ENCODE measurements around the gene HNRNPM. TPM values are rescaled to one million over a fixed set of nuclear protein-coding genes. Genes with fewer than 3 reads are reported as not detected.
A peak's percentile ranks its signal among the peaks of the same experiment; 100 is the strongest.

The HNRNPM gene
- total and polyA plus RNA-seq, 2 experiments from 2014 or later: 79.1 to 246 TPM

DNA sequence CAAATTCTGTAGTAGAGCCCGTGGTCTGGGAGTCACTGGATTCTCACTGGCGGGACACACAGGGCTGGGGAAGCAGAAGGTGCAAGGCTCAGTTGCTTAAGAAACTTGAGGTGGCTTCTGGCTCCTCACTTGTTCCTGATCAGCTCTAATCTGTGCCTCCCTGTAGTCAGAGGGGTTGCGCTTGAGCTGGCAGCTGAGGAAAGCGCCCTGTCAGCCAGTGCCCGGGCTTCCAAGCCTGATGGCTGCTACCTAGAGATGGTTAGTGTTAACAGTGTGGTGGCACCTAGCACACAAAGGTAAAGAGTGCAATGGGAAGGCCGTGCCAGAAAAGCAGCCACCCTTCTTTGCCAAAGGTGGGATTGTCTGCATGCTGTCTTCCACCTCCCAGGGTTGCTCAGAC is 8.8 kb downstream of the HNRNPM start:
- no peak for DNase-seq (ENCODE audit: low read depth in 1 of 2, low spot score in 1 of 2)
- H3K36me3 ChIP-seq: peaks cover 12% of the 10 kb centered on the region
- H3K4me3 ChIP-seq: no peak overlapping the region
- H3K27me3 ChIP-seq: no peaks in the 10 kb centered on the region
- TF ChIP-seq, protein P1, sequence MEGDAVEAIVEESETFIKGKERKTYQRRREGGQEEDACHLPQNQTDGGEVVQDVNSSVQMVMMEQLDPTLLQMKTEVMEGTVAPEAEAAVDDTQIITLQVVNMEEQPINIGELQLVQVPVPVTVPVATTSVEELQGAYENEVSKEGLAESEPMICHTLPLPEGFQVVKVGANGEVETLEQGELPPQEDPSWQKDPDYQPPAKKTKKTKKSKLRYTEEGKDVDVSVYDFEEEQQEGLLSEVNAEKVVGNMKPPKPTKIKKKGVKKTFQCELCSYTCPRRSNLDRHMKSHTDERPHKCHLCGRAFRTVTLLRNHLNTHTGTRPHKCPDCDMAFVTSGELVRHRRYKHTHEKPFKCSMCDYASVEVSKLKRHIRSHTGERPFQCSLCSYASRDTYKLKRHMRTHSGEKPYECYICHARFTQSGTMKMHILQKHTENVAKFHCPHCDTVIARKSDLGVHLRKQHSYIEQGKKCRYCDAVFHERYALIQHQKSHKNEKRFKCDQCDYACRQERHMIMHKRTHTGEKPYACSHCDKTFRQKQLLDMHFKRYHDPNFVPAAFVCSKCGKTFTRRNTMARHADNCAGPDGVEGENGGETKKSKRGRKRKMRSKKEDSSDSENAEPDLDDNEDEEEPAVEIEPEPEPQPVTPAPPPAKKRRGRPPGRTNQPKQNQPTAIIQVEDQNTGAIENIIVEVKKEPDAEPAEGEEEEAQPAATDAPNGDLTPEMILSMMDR (IDR thresholded peaks at IDR 0.05; ENCODE audit: low read depth, low read length): no peak
- peak overlapping the region; percentile 57 for H3K27ac ChIP-seq
- H3K9me3 ChIP-seq (ENCODE audit: low read depth): no peaks in the 10 kb centered on the region
- H3K4me1 ChIP-seq (ENCODE audit: low read depth): peaks cover 17% of the 10 kb centered on the region

DNA sequence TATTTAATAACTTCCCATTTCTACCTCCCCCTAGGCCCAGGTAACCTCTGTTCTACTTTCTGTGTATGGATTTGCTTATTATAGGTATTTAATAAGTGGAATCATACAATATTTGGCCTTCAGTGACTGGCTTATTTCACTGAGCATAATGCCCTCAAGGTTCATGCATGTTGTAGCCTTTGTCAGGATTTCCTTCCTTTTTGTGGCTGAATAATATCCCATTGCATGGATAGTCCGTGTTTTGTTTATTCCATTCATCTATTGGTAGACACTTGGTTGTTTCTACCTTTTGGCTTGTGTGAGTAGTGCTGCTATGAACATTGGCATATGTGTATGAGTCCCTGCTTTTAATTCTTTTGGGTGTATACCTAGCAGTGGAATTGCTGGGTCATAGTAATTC is 9.4 kb downstream of the HNRNPM start:
- TF ChIP-seq, protein P1 (IDR thresholded peaks at IDR 0.05; ENCODE audit: low read depth, low read length): no peak
- Histone ChIP-seq H3K4me3 (no peak overlapping the region), H3K9me3 (ENCODE audit: low read depth) (no peaks in the 10 kb centered on the region), H3K27ac (no peak overlapping the region), H3K27me3 (no peaks in the 10 kb centered on the region), H3K4me1 (ENCODE audit: low read depth) (peaks cover 16% of the 10 kb centered on the region), H3K36me3 (peaks cover 12% of the 10 kb centered on the region)
- DNase-seq (ENCODE audit: low read depth in 1 of 2, low spot score in 1 of 2): no peak

DNA sequence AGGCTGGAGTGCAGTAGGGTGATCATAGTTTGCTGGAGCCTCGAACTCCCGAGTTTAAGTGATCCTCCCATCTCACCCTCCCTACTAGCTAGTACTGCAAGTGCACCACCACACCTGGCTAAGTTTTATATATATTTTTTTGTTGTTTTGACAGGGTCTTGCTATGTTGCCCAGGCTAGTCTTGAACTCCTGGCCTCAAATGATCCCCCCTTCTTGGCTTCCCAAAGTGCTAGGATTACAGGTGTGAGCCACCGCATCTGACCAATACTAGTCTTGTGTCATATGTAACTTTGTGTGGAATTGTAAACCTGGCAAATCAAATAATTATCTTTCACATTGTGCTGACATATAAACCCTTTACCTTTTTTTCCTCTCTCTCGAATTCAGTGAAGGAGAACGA is 10.2 kb downstream of the HNRNPM start:
- Histone ChIP-seq H3K9me3 (ENCODE audit: low read depth) (no peaks in the 10 kb centered on the region), H3K4me3 (no peak overlapping the region), H3K27me3 (no peaks in the 10 kb centered on the region), H3K36me3 (peaks cover 12% of the 10 kb centered on the region), H3K27ac (no peak overlapping the region), H3K4me1 (ENCODE audit: low read depth) (peaks cover 24% of the 10 kb centered on the region)
- TF ChIP-seq, protein P1 (IDR thresholded peaks at IDR 0.05; ENCODE audit: low read depth, low read length): no peak
- DNase-seq (ENCODE audit: low read depth in 1 of 2, low spot score in 1 of 2): no peak

DNA sequence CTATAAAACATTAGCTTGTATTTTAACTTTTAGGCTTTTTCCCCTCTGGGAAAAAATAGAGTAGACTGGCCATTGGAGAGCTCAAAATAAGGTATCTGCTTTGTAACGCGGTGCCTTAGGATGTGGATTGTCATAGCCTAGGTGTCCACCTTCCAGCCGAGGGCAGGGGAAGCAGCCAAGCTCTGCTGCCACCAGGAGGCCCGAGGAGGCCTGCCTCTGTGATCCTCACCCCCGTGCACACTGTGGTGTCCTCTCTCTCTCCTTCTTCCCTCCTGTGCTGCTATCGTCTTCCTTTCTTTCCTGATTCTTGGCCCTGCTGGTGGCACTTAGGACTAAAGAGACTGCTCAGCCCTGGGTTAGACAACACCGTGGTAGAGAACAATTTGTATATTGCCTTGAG is 11.3 kb downstream of the HNRNPM start:
- peak overlapping the region; percentile 25 for H3K27ac ChIP-seq
- H3K27me3 ChIP-seq: no peaks in the 10 kb centered on the region
- no peaks in the 10 kb centered on the region for H3K9me3 ChIP-seq (ENCODE audit: low read depth)
- DNase-seq (ENCODE audit: low read depth in 1 of 2, low spot score in 1 of 2): no peak
- no peak overlapping the region for H3K4me3 ChIP-seq
- TF ChIP-seq, protein P1 (IDR thresholded peaks at IDR 0.05; ENCODE audit: low read depth, low read length): peak; percentile 23
- peaks cover 12% of the 10 kb centered on the region for H3K36me3 ChIP-seq
- peaks cover 35% of the 10 kb centered on the region for H3K4me1 ChIP-seq (ENCODE audit: low read depth)

DNA sequence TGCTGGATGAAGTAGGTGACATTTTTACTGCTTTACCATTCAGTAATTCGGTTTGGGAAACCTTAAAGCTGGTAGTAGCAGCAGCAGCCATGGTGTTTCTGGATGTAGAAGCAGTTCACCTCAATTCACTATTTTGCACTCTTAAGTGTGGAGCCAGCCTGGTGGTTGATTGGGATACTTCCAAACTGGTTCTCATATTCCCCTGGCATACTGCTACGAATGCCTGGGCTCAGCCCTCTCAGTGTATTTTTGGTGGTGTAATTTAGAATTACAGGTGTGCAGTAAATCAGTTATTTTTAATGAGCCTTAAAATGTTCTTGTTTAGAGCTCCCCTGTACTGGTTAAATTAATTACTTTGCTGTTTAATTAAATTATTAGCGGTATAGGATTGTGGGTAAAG is 12.4 kb downstream of the HNRNPM start:
- Histone ChIP-seq H3K4me3 (no peak overlapping the region), H3K9me3 (ENCODE audit: low read depth) (no peaks in the 10 kb centered on the region), H3K36me3 (peaks cover 11% of the 10 kb centered on the region), H3K27me3 (no peaks in the 10 kb centered on the region), H3K27ac (peak overlapping the region; percentile 57), H3K4me1 (ENCODE audit: low read depth) (peaks cover 42% of the 10 kb centered on the region)
- no peak for DNase-seq (ENCODE audit: low read depth in 1 of 2, low spot score in 1 of 2)
- TF ChIP-seq, protein P1 (IDR thresholded peaks at IDR 0.05; ENCODE audit: low read depth, low read length): no peak

DNA sequence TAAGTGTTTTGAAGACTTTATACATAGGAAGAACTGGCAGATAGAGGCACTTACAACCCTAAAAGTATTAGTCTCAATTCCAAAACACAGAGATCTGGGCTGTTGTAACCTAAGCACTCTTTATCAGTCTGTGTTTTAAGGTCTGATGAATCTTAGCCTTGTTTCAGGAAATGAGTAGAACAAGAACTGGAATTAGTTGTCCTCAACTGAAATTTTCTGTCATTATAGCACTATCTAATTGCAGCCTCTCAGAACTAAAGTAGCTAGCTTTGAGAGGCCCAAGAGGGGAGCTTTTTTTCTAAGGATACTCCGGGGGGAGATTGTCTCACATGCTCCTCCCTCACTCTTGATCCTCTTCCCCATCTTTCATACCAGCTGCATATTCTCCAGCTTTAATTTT is 13.1 kb downstream of the HNRNPM start:
- Histone ChIP-seq H3K4me3 (no peak overlapping the region), H3K27me3 (no peaks in the 10 kb centered on the region), H3K4me1 (ENCODE audit: low read depth) (peaks cover 42% of the 10 kb centered on the region), H3K27ac (peak overlapping the region; percentile 57), H3K36me3 (peaks cover 10% of the 10 kb centered on the region), H3K9me3 (ENCODE audit: low read depth) (no peaks in the 10 kb centered on the region)
- TF ChIP-seq, protein P1 (IDR thresholded peaks at IDR 0.05; ENCODE audit: low read depth, low read length): no peak
- no peak for DNase-seq (ENCODE audit: low read depth in 1 of 2, low spot score in 1 of 2)
